GM12864 (cell line): Measurements from ENCODE around the gene DAGLA.
"Not testable (repeated sequence)": the region's sequence is repeated elsewhere in the genome, so short reads cannot be mapped to it uniquely, and the experiment has no call there.

ENCODE experiments used
- DNase-seq: peaks from one replicate; pipeline ENCODE4 v3.0.0-alpha.2; 2011; ENCODE audit warnings: low read depth
- H3K4me3 ChIP-seq: 2 replicates; pipeline ENCODE4 v1.5.1; 2011; ENCODE audit warnings: mild to moderate bottlenecking, low read depth, low read length, control low read depth
- CTCF ChIP-seq: IDR thresholded peaks from 2 replicates; pipeline ENCODE4 v1.5.1; 2011; ENCODE audit warnings: low read depth, mild to moderate bottlenecking, moderate library complexity, low read length, control low read depth, inconsistent platforms; ENCODE audit errors: missing control alignments

DAGLA gene

GRCh38 chr11:61666684-61667297 is 13.4 kb upstream of the DAGLA start:
- H3K4me3 ChIP-seq: no peak overlapping the region
- no peak for DNase-seq
- TF ChIP-seq CTCF: no peak

GRCh38 chr11:61667684-61668305 is 12.4 kb upstream of the DAGLA start:
- no peak overlapping the region for H3K4me3 ChIP-seq
- TF ChIP-seq CTCF: no peak

GRCh38 chr11:61669417-61669816 is 10.8 kb upstream of the DAGLA start:
- DNase-seq: no peak
- no peak for TF ChIP-seq CTCF
- no peak overlapping the region for H3K4me3 ChIP-seq

More at GRCh38 chr11:61667684-61668305, 12.4 kb upstream of the DAGLA start:
- DNase-seq: no peak

- DNase-seq: no peak
- H3K4me3 ChIP-seq: no peak overlapping the region
- TF ChIP-seq CTCF: no peak
Measured at GRCh38 chr11:61670626-61671025, 9.6 kb upstream of the DAGLA start.

GRCh38 chr11:61671527-61671926 is 8.7 kb upstream of the DAGLA start:
- TF ChIP-seq CTCF: peak; percentile 51
- no peak overlapping the region for H3K4me3 ChIP-seq
- DNase-seq: no peak

GRCh38 chr11:61673946-61674467 is 6.2 kb upstream of the DAGLA start:
- not testable (repeated sequence) for DNase-seq, H3K4me3 ChIP-seq

GRCh38 chr11:61675826-61676225 is 4.4 kb upstream of the DAGLA start:
- no peak for TF ChIP-seq CTCF
- no peak overlapping the region for H3K4me3 ChIP-seq
- DNase-seq: no peak
